Activated naive CD8-positive, alpha-beta T cell treated with anti-CD3 and anti-CD28 coated beads, Interleukin-2, amount 10 ng/mL, durations not matched to agents 7 days and 5 days (primary cell): ENCODE results near the gene PACS2. TPM values are rescaled to one million over a fixed set of nuclear protein-coding genes. Genes with fewer than 3 reads are reported as not detected.
"Not testable (repeated sequence)": the region's sequence is repeated elsewhere in the genome, so short reads cannot be mapped to it uniquely, and the experiment has no call there.

Source experiments
- ATAC-seq: fragments of 150-1000 bp; cut with Tn5 transposase; one replicate; pipeline ENCODE4 v1.10.0; 2021; ENCODE audit warnings: low read depth, moderate library complexity
- POLR2A ChIA-PET: fragments of 350-600 bp; sonication (Branson Sonifier 250); formaldehyde crosslinking; loops from one replicate; lab custom pipeline; 2021; ENCODE audit warnings: antibody characterized with exemption; lab: Charles Lee
- DNase-seq: peaks from one replicate; pipeline ENCODE4 v3.0.0; 2021
- H3K27ac Mint-ChIP-seq: one replicate; pipeline ENCODE4 v1.8.0; 2022; ENCODE audit warnings: mild to moderate bottlenecking, mixed read lengths
- H3K27me3 Mint-ChIP-seq: one replicate; pipeline ENCODE4 v1.8.0; 2022; ENCODE audit warnings: mild to moderate bottlenecking, moderate library complexity, mixed read lengths
- H3K36me3 Mint-ChIP-seq: one replicate; pipeline ENCODE4 v1.8.0; 2021; ENCODE audit warnings: mild to moderate bottlenecking, mixed read lengths
- H3K4me1 Mint-ChIP-seq: one replicate; pipeline ENCODE4 v1.8.0; 2021; ENCODE audit warnings: mixed read lengths
- H3K4me3 Mint-ChIP-seq: one replicate; pipeline ENCODE4 v1.8.0; 2022; ENCODE audit warnings: mild to moderate bottlenecking, moderate library complexity, mixed read lengths
- H3K9me3 Mint-ChIP-seq: one replicate; pipeline ENCODE4 v1.8.0; 2021; ENCODE audit warnings: mixed read lengths
- total RNA-seq, 2 experiments: library from RNA; stranded (reverse); gene quantifications; one replicate each; pipeline ENCODE4 v1.2.3, GENCODE V29; 2021

Gene PACS2
- total RNA-seq, 2 experiments from 2014 or later, result 51.6 to 54.7 TPM

- Mint-ChIP-seq H3K27me3 (no peaks in the 10 kb centered on the region), H3K27ac (no peak overlapping the region), H3K4me3 (no peak overlapping the region), H3K36me3 (no peaks in the 10 kb centered on the region), H3K9me3 (no peaks in the 10 kb centered on the region), H3K4me1 (peaks cover 15% of the 10 kb centered on the region)
- ATAC-seq (no peak), DNase-seq (peak; percentile 25)
- POLR2A ChIA-PET, result no interaction called here
These were observed 19.2 kb downstream of the PACS2 start for GRCh38 chr14:105333613-105334364.

DNA sequence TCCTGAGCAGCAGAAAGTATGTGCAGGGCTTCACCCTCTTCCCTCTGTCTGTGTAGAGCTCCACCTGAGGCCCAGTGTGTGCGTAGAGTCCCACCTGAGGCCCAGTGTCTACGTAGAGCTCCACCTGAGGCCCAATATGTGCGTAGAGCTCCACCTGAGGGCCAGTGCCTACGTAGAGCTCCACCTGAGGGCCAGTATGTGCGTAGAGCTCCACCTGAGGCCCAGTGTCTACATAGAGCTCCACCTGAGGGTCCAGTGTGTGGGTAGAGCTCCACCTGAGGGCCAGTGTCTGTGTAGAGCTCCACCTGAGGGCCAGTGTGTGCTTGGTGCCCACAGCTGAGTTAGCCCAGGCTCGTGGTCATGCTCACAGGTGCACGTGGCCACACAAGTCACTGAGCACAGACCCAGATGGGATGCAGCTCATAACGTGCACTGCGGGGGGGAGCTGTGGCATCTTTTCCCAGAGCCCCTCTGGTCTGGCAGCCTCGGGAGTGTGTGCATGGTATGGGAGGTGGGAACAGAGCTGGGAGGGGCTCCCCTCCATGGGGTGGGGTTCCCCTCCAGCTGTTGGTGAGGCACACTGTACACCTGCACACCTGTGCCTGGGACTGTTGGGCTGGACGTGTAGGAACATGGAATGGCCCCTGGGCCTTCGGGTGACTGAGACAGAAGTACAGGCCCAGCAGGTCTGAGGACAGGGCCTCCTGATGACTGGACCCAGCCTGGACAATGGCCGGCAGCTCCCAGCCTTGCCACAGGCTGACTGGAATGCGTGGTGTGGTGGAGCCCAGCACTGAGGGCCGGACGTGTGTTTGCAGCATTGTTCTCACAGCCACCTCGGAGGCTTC is 20.1 kb downstream of the PACS2 start:
- H3K27ac Mint-ChIP-seq, result no peak overlapping the region

GRCh38 chr14:105335231-105335542 is 20.6 kb downstream of the PACS2 start:
- DNase-seq, H3K4me3 Mint-ChIP-seq, ATAC-seq, POLR2A ChIA-PET, H3K27me3 Mint-ChIP-seq, H3K9me3 Mint-ChIP-seq, H3K27ac Mint-ChIP-seq, H3K36me3 Mint-ChIP-seq: not testable (repeated sequence)
- H3K4me1 Mint-ChIP-seq, result peaks cover 17% of the 10 kb centered on the region

More for the DNA sequence above, 20.1 kb downstream of the PACS2 start:
- ATAC-seq, result no peak
- Mint-ChIP-seq H3K9me3 (no peaks in the 10 kb centered on the region), H3K4me3 (no peak overlapping the region), H3K36me3 (no peaks in the 10 kb centered on the region), H3K27me3 (no peaks in the 10 kb centered on the region), H3K4me1 (peaks cover 15% of the 10 kb centered on the region)
- DNase-seq, result no peak
- POLR2A ChIA-PET, result no interaction called here

GRCh38 chr14:105335735-105336476 is 21.4 kb downstream of the PACS2 start:
- no peak for ATAC-seq
- H3K36me3 Mint-ChIP-seq, result no peaks in the 10 kb centered on the region
- no peaks in the 10 kb centered on the region for H3K9me3 Mint-ChIP-seq
- H3K4me1 Mint-ChIP-seq, result peaks cover 14% of the 10 kb centered on the region
- H3K27ac Mint-ChIP-seq, result no peak overlapping the region
- no peak overlapping the region for H3K4me3 Mint-ChIP-seq
- POLR2A ChIA-PET, result no interaction called here
- no peak for DNase-seq
- H3K27me3 Mint-ChIP-seq, result no peaks in the 10 kb centered on the region

DNA sequence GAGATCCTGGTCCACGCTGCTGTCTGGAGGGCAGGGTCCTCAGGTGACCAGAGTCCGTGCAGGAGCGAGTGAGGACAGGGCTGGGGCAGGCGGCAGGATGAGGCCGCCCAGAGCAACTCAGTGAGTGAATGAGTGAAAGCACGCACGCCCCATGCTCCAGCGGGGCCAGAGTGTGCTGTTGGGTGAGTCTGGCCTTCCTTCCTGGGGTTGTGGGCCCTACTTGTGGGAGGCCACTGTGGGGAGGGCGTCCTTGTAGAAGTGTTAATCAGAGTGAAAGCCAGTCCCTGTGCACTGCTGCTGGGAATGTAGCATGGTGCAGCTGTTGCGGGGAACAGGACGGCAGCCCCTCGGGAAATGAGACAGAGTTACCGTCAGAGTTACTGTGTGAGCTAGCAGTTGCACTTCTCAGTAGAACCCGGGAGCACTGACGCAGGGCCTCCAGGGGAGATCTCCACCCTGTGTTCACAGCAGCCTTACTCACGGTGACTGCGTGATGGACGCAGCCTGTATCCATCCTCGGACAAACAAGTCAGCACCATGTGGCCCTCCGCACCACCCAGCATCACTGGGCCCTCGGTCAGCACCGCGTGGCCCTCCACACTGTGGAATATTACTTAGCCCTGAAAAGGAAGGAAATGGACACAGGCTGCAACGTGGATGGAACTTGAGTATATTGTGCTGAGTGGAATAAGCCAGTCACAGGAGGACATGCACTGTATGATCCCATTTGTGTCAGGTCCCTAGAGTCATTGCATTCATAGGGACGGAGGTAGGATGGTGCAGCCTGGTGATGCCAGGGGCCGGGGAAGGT is 22.1 kb downstream of the PACS2 start:
- peaks cover 1% of the 10 kb centered on the region for H3K27me3 Mint-ChIP-seq
- no peak overlapping the region for H3K4me3 Mint-ChIP-seq
- H3K36me3 Mint-ChIP-seq, result no peaks in the 10 kb centered on the region
- H3K27ac Mint-ChIP-seq, result no peak overlapping the region
- POLR2A ChIA-PET, result no interaction called here
- peaks cover 15% of the 10 kb centered on the region for H3K4me1 Mint-ChIP-seq
- DNase-seq (no peak), ATAC-seq (no peak)
- H3K9me3 Mint-ChIP-seq, result no peaks in the 10 kb centered on the region

DNA sequence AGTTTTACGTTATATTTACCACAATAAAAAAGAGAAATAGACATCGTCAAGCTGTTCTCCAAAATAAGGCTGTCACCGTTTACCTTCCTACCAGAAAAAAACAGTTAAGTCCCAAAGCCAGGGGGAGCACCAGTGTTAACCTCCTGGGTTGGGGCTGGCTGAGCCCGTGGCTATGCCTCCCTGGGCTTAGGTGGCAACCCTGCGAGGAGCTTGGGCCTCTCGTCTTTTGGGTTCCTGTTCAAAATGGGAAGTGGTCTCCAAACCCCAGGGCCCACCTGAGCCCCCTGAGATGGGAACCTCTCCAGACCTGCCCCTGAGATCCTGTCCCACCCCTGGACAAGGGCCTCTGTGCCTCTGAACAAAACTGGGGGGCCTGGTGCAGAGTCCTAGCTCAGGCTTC is 22.9 kb downstream of the PACS2 start:
- Mint-ChIP-seq H3K27ac (no peak overlapping the region), H3K9me3 (no peaks in the 10 kb centered on the region), H3K36me3 (no peaks in the 10 kb centered on the region), H3K4me1 (peaks cover 11% of the 10 kb centered on the region), H3K27me3 (peaks cover 1% of the 10 kb centered on the region), H3K4me3 (no peak overlapping the region)
- POLR2A ChIA-PET, result no interaction called here
- ATAC-seq, result no peak
- DNase-seq, result no peak

DNA sequence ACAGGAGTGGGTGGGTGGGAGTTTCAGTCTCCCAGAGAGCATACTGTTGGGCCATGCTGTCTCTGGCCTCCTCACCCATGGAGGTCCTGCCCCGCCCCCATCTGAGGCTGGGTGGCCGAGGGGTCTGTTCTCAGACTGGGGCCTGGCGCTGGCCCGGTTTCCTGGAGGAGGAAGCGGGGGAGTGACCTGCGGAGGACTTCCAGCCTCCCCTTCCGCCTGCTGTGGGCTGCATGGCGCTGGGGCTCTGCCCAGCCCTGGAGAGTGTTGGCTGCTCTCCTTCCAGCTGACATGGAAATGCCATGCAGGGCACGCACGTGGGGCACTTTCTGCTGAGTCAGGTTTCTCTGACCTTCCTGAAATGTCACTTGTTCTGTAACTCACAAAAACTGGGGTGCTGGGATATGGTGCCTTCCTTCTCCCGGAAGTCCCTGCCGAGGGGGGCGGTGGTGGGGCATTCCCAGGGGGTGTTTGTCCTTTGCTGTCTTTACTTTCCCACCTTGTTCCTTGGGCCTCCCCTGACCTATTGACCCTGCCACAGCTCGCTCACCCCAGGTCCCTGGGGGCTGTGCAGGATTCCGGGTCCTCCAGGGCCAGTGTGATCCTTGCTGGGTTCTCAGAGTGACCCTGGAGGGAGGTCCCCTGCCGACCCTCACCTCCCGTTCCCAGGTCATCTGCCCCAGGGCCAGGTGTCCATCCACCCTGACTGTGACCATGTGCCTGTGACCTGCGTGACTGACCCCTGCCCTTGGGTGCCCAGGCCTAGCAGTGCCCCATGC is 23.6 kb downstream of the PACS2 start:
- no peak for DNase-seq
- no peaks in the 10 kb centered on the region for H3K9me3 Mint-ChIP-seq
- no peaks in the 10 kb centered on the region for H3K36me3 Mint-ChIP-seq
- H3K4me1 Mint-ChIP-seq, result peaks cover 5% of the 10 kb centered on the region
- no peak overlapping the region for H3K27ac Mint-ChIP-seq
- H3K4me3 Mint-ChIP-seq, result no peak overlapping the region
- no peak for ATAC-seq
- POLR2A ChIA-PET, result no interaction called here
- H3K27me3 Mint-ChIP-seq, result peaks cover 1% of the 10 kb centered on the region

- ATAC-seq (no peak), DNase-seq (no peak)
- Mint-ChIP-seq H3K4me3 (no peak overlapping the region), H3K27me3 (peaks cover 1% of the 10 kb centered on the region), H3K4me1 (peaks cover 5% of the 10 kb centered on the region), H3K27ac (no peak overlapping the region), H3K36me3 (peaks cover 4% of the 10 kb centered on the region), H3K9me3 (peaks cover 3% of the 10 kb centered on the region)
- POLR2A ChIA-PET, result interaction anchor here (1.1 kb wide), 1 partner anchor 40 kb away, joined by 3 read pairs; the partner anchor contains the start of gene BRF1
These were observed 26.5 kb downstream of the PACS2 start for GRCh38 chr14:105340821-105341733.

GRCh38 chr14:105343194-105343593 is 28.6 kb downstream of the PACS2 start:
- Mint-ChIP-seq H3K36me3 (peaks cover 4% of the 10 kb centered on the region), H3K4me3 (no peak overlapping the region), H3K27me3 (peaks cover 1% of the 10 kb centered on the region), H3K4me1 (peaks cover 5% of the 10 kb centered on the region), H3K9me3 (peaks cover 3% of the 10 kb centered on the region), H3K27ac (no peak overlapping the region)
- no peak for DNase-seq
- ATAC-seq, result no peak
- POLR2A ChIA-PET, result no interaction called here

DNA sequence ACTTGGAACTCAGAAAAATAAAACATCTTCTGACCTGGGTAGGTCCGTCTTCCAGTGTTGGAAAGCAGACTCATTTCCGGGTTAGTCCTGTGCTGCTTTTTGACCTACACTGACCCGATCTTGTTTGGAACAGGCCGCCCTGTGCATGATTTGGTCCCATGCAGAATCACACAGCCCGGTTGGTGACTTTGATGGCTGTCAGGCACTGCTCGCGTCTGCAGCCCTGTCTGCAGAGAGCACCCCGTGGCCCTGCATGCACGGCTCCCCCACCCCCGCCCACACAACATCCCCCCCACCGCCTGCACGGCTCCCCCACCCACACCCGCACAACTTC is 31.6 kb downstream of the PACS2 start:
- Mint-ChIP-seq H3K27me3 (peaks cover 1% of the 10 kb centered on the region), H3K36me3 (peaks cover 4% of the 10 kb centered on the region), H3K4me3 (no peak overlapping the region), H3K4me1 (peaks cover 3% of the 10 kb centered on the region), H3K27ac (no peak overlapping the region), H3K9me3 (peaks cover 3% of the 10 kb centered on the region)
- no peak for ATAC-seq
- POLR2A ChIA-PET, result no interaction called here
- no peak for DNase-seq

DNA sequence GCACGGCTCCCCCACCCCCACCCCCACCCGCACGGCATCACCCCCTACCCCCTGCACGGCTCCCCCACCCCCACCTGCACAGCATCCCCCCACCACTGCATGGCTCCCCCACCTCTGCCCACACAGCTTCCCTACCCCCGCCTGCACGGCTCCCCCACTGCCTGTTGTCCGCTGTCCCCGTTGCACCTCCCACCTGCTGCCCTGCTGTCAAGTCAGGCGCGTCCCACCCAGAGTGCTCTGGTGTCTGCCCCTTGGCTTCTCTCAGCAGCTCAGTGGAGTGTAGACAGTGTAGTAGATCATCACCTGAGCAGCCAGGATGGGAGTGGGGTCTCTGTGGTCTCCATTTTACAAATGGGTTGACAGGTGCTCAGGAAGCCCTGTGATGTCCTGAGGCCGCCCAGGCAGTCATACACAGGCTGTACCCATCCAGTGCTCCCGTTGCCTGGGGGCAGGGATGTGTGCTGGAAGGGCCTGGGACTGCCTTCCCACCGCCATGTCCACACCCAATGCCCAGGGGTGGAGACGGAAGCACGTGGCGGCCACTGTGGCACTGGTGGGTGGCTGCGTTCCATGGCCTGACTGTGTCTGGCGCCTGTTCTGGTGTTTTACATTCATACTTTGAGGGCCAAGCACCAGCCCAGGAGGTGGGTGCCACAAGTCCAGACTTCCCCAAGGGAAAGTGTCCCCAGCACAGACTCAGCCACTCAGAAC is 32.5 kb downstream of the PACS2 start:
- H3K36me3 Mint-ChIP-seq, result peaks cover 4% of the 10 kb centered on the region
- no peak overlapping the region for H3K27ac Mint-ChIP-seq
- POLR2A ChIA-PET, result interaction anchor here (0.7 kb wide), 1 partner anchor 46 kb away, joined by 3 read pairs; the partner anchor contains the start of gene BRF1
- no peak for DNase-seq
- H3K4me3 Mint-ChIP-seq, result no peak overlapping the region
- peaks cover 1% of the 10 kb centered on the region for H3K4me1 Mint-ChIP-seq
- H3K9me3 Mint-ChIP-seq, result peaks cover 3% of the 10 kb centered on the region
- no peaks in the 10 kb centered on the region for H3K27me3 Mint-ChIP-seq
- no peak for ATAC-seq
